ENCODE measurements around the gene TIPRL.

Gene TIPRL

GRCh38 chr1:168234846-168235547 lies 56.2 kb downstream of the TIPRL start:
- H3K27me3 ChIP-seq (ENCODE audit: insufficient read depth, low read length) = no peaks in the 10 kb centered on the region
- H3K9ac ChIP-seq (ENCODE audit: low read depth, low read length) = no peak overlapping the region
- H3K27ac ChIP-seq (ENCODE audit: low read depth, low read length) = no peak overlapping the region
- H3K9me3 ChIP-seq (ENCODE audit: insufficient read depth, low read depth, low read length) = no peaks in the 10 kb centered on the region
- no peaks in the 10 kb centered on the region for H3K4me1 ChIP-seq (ENCODE audit: insufficient read depth, low read length)
- no peak overlapping the region for H3K4me3 ChIP-seq (ENCODE audit: low read length)
- 90% methylated on average over 7 of the region's 8 CpGs for WGBS
- H3K36me3 ChIP-seq (ENCODE audit: insufficient read depth, low read length) = peaks cover 68% of the 10 kb centered on the region

GRCh38 chr1:168235548-168235885 lies 56.8 kb downstream of the TIPRL start:
- no peaks in the 10 kb centered on the region for H3K4me1 ChIP-seq (ENCODE audit: insufficient read depth, low read length)
- peaks cover 72% of the 10 kb centered on the region for H3K36me3 ChIP-seq (ENCODE audit: insufficient read depth, low read length)
- H3K9me3 ChIP-seq (ENCODE audit: insufficient read depth, low read depth, low read length) = no peaks in the 10 kb centered on the region
- no peak overlapping the region for H3K27ac ChIP-seq (ENCODE audit: low read depth, low read length)
- no peak overlapping the region for H3K9ac ChIP-seq (ENCODE audit: low read depth, low read length)
- no peak overlapping the region for H3K4me3 ChIP-seq (ENCODE audit: low read length)
- H3K27me3 ChIP-seq (ENCODE audit: insufficient read depth, low read length) = no peaks in the 10 kb centered on the region

GRCh38 chr1:168235937-168236336 lies 57.2 kb downstream of the TIPRL start:
- Histone ChIP-seq H3K27ac (ENCODE audit: low read depth, low read length) (no peak overlapping the region), H3K36me3 (ENCODE audit: insufficient read depth, low read length) (peaks cover 75% of the 10 kb centered on the region)
- 88% methylated on average over 3 of the region's 3 CpGs for WGBS

GRCh38 chr1:168236836-168237611 lies 58.3 kb downstream of the TIPRL start:
- Histone ChIP-seq H3K4me1 (ENCODE audit: insufficient read depth, low read length) (no peaks in the 10 kb centered on the region), H3K9me3 (ENCODE audit: insufficient read depth, low read depth, low read length) (no peaks in the 10 kb centered on the region), H3K9ac (ENCODE audit: low read depth, low read length) (no peak overlapping the region), H3K27me3 (ENCODE audit: insufficient read depth, low read length) (no peaks in the 10 kb centered on the region), H3K27ac (ENCODE audit: low read depth, low read length) (no peak overlapping the region), H3K4me3 (ENCODE audit: low read length) (no peak overlapping the region), H3K36me3 (ENCODE audit: insufficient read depth, low read length) (peaks cover 76% of the 10 kb centered on the region)
- 93% methylated on average over 7 of the region's 7 CpGs for WGBS

More at GRCh38 chr1:168235937-168236336, 57.2 kb downstream of the TIPRL start:
- Histone ChIP-seq H3K9me3 (ENCODE audit: insufficient read depth, low read depth, low read length) (no peaks in the 10 kb centered on the region), H3K4me1 (ENCODE audit: insufficient read depth, low read length) (no peaks in the 10 kb centered on the region), H3K9ac (ENCODE audit: low read depth, low read length) (no peak overlapping the region), H3K27me3 (ENCODE audit: insufficient read depth, low read length) (no peaks in the 10 kb centered on the region), H3K4me3 (ENCODE audit: low read length) (no peak overlapping the region)

GRCh38 chr1:168243198-168243597 lies 64.4 kb downstream of the TIPRL start:
- no peak overlapping the region for H3K27ac ChIP-seq (ENCODE audit: low read depth, low read length)
- no peak overlapping the region for H3K9ac ChIP-seq (ENCODE audit: low read depth, low read length)
- WGBS = 80% methylated on average over 2 of the region's 2 CpGs
- H3K4me1 ChIP-seq (ENCODE audit: insufficient read depth, low read length) = no peaks in the 10 kb centered on the region
- no peaks in the 10 kb centered on the region for H3K9me3 ChIP-seq (ENCODE audit: insufficient read depth, low read depth, low read length)
- H3K36me3 ChIP-seq (ENCODE audit: insufficient read depth, low read length) = peaks cover 59% of the 10 kb centered on the region
- no peak overlapping the region for H3K4me3 ChIP-seq (ENCODE audit: low read length)
- no peaks in the 10 kb centered on the region for H3K27me3 ChIP-seq (ENCODE audit: insufficient read depth, low read length)

- Histone ChIP-seq H3K36me3 (ENCODE audit: insufficient read depth, low read length) (peaks cover 57% of the 10 kb centered on the region), H3K27me3 (ENCODE audit: insufficient read depth, low read length) (no peaks in the 10 kb centered on the region)
- WGBS = 82% methylated on average over 3 of the region's 3 CpGs
These were observed 65.0 kb downstream of the TIPRL start for GRCh38 chr1:168243636-168244212.

GRCh38 chr1:168245042-168245441 lies 66.3 kb downstream of the TIPRL start:
- Histone ChIP-seq H3K4me1 (ENCODE audit: insufficient read depth, low read length) (peaks cover 1% of the 10 kb centered on the region; the same call in 1 of the 2 replicates), H3K27me3 (ENCODE audit: insufficient read depth, low read length) (no peaks in the 10 kb centered on the region), H3K36me3 (ENCODE audit: insufficient read depth, low read length) (peaks cover 48% of the 10 kb centered on the region), H3K9ac (ENCODE audit: low read depth, low read length) (no peak overlapping the region), H3K27ac (ENCODE audit: low read depth, low read length) (no peak overlapping the region), H3K9me3 (ENCODE audit: insufficient read depth, low read depth, low read length) (no peaks in the 10 kb centered on the region), H3K4me3 (ENCODE audit: low read length) (no peak overlapping the region)
- WGBS = no CpG with 5 or more reads among the region's 3 CpGs

More at GRCh38 chr1:168243636-168244212, 65.0 kb downstream of the TIPRL start:
- Histone ChIP-seq H3K9ac (ENCODE audit: low read depth, low read length) (no peak overlapping the region), H3K9me3 (ENCODE audit: insufficient read depth, low read depth, low read length) (no peaks in the 10 kb centered on the region), H3K4me3 (ENCODE audit: low read length) (no peak overlapping the region), H3K4me1 (ENCODE audit: insufficient read depth, low read length) (no peaks in the 10 kb centered on the region), H3K27ac (ENCODE audit: low read depth, low read length) (no peak overlapping the region)

GRCh38 chr1:168246506-168246905 lies 67.7 kb downstream of the TIPRL start:
- H3K27me3 ChIP-seq (ENCODE audit: insufficient read depth, low read length) = no peaks in the 10 kb centered on the region
- H3K36me3 ChIP-seq (ENCODE audit: insufficient read depth, low read length) = peaks cover 40% of the 10 kb centered on the region
- H3K4me1 ChIP-seq (ENCODE audit: insufficient read depth, low read length) = peaks cover 3% of the 10 kb centered on the region; the same call in 1 of the 2 replicates
- WGBS = 93% methylated on average over 5 of the region's 5 CpGs
- H3K27ac ChIP-seq (ENCODE audit: low read depth, low read length) = no peak overlapping the region
- H3K4me3 ChIP-seq (ENCODE audit: low read length) = no peak overlapping the region
- no peak overlapping the region for H3K9ac ChIP-seq (ENCODE audit: low read depth, low read length)
- no peaks in the 10 kb centered on the region for H3K9me3 ChIP-seq (ENCODE audit: insufficient read depth, low read depth, low read length)
